ENCODE measurements around the gene BARHL1.
"Not testable (repeated sequence)": the region's sequence is repeated elsewhere in the genome, so short reads cannot be mapped to it uniquely, and the experiment has no call there.

The BARHL1 gene

GRCh38 chr9:132556714-132557113 is 25.7 kb upstream of the BARHL1 start:
- DNase-seq (ENCODE audit: low read depth) = no peak

- DNase-seq (ENCODE audit: low read depth) = no peak
Observed at GRCh38 chr9:132557159-132557558, 25.2 kb upstream of the BARHL1 start.

- no peak for DNase-seq (ENCODE audit: low read depth)
Observed at GRCh38 chr9:132559711-132560110, 22.7 kb upstream of the BARHL1 start.

- no peak for DNase-seq (ENCODE audit: low read depth)
Observed at GRCh38 chr9:132560616-132561202, 21.7 kb upstream of the BARHL1 start.

- no peak for DNase-seq (ENCODE audit: low read depth)
Observed at GRCh38 chr9:132562306-132562573, 20.2 kb upstream of the BARHL1 start.

GRCh38 chr9:132564526-132564925 is 17.9 kb upstream of the BARHL1 start:
- DNase-seq (ENCODE audit: low read depth) = no peak

- not testable (repeated sequence) for DNase-seq (ENCODE audit: low read depth)
Observed at GRCh38 chr9:132568787-132569186, 13.6 kb upstream of the BARHL1 start.

- DNase-seq (ENCODE audit: low read depth) = no peak
Observed at GRCh38 chr9:132571806-132572600, 10.4 kb upstream of the BARHL1 start.

- no peak for DNase-seq (ENCODE audit: low read depth)
Observed at GRCh38 chr9:132572921-132573320, 9.5 kb upstream of the BARHL1 start.

GRCh38 chr9:132575005-132575609 is 7.3 kb upstream of the BARHL1 start:
- no peak for DNase-seq (ENCODE audit: low read depth)

- DNase-seq (ENCODE audit: low read depth) = no peak
Observed at GRCh38 chr9:132575811-132576210, 6.6 kb upstream of the BARHL1 start.

- DNase-seq (ENCODE audit: low read depth) = no peak
Observed at GRCh38 chr9:132577119-132577518, 5.3 kb upstream of the BARHL1 start.

GRCh38 chr9:132578367-132578932 is 4.0 kb upstream of the BARHL1 start:
- DNase-seq (ENCODE audit: low read depth) = no peak

GRCh38 chr9:132579427-132579798 is 3.0 kb upstream of the BARHL1 start:
- DNase-seq (ENCODE audit: low read depth) = no peak

GRCh38 chr9:132582786-132583583 is 579 bp downstream of the BARHL1 start:
- DNase-seq (ENCODE audit: low read depth) = no peak

GRCh38 chr9:132583584-132584304 is 1.3 kb downstream of the BARHL1 start:
- DNase-seq (ENCODE audit: low read depth) = no peak

GRCh38 chr9:132584601-132585560 is 2.5 kb downstream of the BARHL1 start:
- DNase-seq (ENCODE audit: low read depth) = no peak

GRCh38 chr9:132585954-132586829 is 3.8 kb downstream of the BARHL1 start:
- DNase-seq (ENCODE audit: low read depth) = no peak

- no peak for DNase-seq (ENCODE audit: low read depth)
Observed at GRCh38 chr9:132586830-132587591, 4.6 kb downstream of the BARHL1 start.
